ENCODE data around the gene FYN. TPM values are rescaled to one million over a fixed set of nuclear protein-coding genes. Genes with fewer than 3 reads are reported as not detected.

Gene FYN
- total and polyA plus RNA-seq, 10 of the 15 experiments (the other 5 are each of a cell fraction or from before 2014, with no cell fraction given), result 51.4 to 247 (median 138) TPM

GRCh38 chr6:111740506-111740905 lies 132.7 kb downstream of the FYN start (continued):
- TF ChIP-seq CEBPZ (IDR thresholded peaks at IDR 0.05; ENCODE audit: low read depth, low read length) (no peak), MYB (IDR thresholded peaks at IDR 0.05; ENCODE audit: borderline replicate concordance, low read depth, low read length) (no peak), STAT3 (IDR thresholded peaks at IDR 0.05; ENCODE audit: low read depth, low read length) (no peak), POU2F2 (IDR thresholded peaks at IDR 0.05; ENCODE audit: borderline replicate concordance, low read depth, low read length) (no peak), NR2F1 (conservative IDR thresholded peaks at IDR 0.05) (0 out of 2 replicates have a peak, but pooled peaks have one; percentile 10), SMC3 (IDR thresholded peaks at IDR 0.05; ENCODE audit: borderline replicate concordance, low read length) (no peak), CTCF (IDR thresholded peaks at IDR 0.05 in 2 of 3, conservative IDR thresholded peaks at IDR 0.05 in 1 of 3; ENCODE audit: control insufficient read depth in 2 of 3, extremely low read depth in 1 of 3, insufficient read depth in 1 of 3, low read depth in 3 of 3, low read length in 3 of 3) (no peak), BCLAF1 (IDR thresholded peaks at IDR 0.05) (no peak), DPF2 (IDR thresholded peaks at IDR 0.05) (0 out of 2 replicates have a peak, but pooled peaks have one; percentile 40), CBX5 (IDR thresholded peaks at IDR 0.05; ENCODE audit: low read depth) (no peak), NFIC (IDR thresholded peaks at IDR 0.05; ENCODE audit: low read depth, low read length) (no peak), ZBTB33 (IDR thresholded peaks at IDR 0.05) (no peak), NKRF (conservative IDR thresholded peaks at IDR 0.05) (no peak), E2F8 (IDR thresholded peaks at IDR 0.05; ENCODE audit: low read depth, partially characterized antibody) (no peak), SMAD5 (IDR thresholded peaks at IDR 0.05; ENCODE audit: low read depth) (no peak)
